HG02852 (cell line): ENCODE data around the gene LDLRAD4.

ENCODE experiments used
- ATAC-seq: cut with Tn5 transposase; IDR thresholded peaks from one replicate; pipeline ENCODE4 v1.9.1; 2021; ENCODE audit warnings: mild to moderate bottlenecking, moderate library complexity; ENCODE audit not compliant: unreplicated experiment

LDLRAD4 gene

DNA sequence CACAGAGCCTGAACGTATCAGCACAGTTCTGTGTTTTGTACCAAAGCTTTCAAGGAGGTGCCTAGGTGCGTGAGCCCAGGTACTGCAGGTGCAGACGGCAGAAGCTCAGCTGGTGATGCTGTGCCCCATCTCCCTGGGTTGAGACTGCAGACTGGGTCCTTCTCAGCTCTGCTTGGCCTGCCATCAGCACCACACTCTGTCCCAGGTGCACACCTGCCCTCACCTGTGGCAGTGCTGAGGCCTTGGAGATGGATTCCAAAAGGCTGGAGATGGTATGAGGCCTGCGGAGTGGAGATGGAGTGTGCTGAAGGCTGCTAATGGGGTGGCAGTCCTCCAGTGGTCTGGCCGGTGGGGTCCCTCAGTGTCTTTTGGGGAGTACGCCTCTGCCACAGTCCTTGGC lies 9.3 kb downstream of the LDLRAD4 start:
- ATAC-seq: no peak

DNA sequence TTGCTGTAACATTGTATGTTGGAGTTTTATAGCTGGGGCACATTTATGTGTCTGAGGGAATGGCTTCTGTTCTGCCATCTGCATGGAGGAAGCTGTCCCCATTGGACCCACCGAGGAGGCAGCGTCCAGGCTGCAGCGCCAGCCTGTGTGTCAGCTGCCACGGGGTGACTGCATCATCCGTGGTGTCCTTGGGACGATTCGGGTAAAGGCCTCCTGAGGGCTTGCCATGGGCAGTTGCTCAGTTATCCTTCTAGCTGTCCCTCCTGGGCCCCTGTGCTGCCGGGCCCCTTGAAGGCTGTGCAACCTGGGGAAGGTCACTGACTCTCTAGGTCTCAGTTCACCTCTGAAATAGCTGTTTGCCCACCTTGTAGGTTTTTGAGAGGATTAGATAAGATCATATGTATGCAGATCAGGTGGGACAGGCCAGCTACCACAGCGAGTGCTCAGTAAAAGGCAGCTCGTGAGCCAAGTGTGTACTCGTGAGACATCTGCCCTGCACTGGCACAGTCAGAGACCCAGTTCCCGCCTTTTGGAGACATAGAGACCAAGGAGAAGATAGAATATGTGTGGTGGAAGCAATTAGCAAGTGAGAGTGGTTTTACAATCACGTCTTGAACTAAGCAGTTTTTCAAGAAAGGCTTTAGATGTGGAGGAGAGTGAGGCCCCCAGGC lies 10.6 kb downstream of the LDLRAD4 start:
- ATAC-seq: no peak

DNA sequence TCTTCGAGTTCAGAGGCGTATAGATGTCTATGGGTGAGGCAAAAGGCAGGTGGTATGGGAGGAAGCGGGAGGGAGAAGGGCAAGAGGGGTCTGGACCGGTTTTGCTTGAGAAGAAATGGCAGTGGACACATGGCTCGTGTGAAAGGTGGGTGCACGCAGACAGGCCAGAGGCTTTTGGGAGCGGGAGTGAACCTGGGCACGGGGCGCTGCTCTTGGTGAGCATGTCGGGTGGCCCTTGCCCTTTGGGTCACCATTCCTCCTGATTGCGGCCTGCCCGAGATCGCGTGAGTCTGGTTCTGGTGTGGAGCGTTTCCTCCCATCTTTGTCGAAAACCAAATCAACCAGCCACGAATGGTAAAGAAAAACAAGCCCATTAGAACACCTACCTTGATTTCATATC lies 12.6 kb downstream of the LDLRAD4 start:
- no peak for ATAC-seq

DNA sequence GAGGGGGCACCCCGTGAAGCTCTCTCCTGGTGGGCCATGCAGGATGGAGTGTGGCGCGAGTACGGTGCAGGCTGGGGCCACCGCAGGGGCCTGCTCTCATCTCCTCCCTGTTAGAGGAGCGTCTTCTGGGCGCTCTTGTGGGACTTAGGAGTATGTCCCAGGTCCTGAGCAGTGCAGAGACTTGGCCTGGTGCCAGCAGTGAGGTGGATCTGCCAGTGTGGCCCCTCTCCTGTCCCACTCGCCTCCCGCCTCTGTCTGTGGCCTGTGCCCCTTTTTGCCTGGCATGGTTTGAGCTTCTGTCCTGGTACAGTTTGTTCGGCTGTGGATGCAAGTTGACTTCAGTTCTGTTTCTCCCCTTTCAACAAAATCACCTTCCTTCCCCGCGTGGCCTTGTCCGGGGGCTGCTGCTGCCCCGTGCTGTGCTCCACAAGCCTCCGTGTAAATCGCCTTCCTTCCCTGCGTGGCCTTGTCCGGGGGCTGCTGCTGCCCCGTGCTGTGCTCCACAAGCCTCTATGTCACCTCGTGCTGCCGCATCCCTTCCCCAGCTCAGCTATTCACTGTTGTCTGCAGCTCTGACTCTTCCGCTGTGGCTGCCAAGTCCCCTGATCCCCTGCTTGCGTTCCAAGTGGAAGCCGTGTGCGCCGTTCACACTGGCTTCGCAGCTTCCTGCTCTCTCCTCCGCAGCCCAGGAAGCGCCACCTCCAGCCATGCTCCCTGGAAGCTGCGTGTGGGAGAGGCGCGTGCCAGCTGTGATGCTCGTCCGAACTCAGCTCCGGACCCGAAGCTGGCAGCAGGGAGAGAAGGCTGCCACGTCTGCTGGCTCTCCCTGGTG lies 13.7 kb downstream of the LDLRAD4 start:
- ATAC-seq: no peak

DNA sequence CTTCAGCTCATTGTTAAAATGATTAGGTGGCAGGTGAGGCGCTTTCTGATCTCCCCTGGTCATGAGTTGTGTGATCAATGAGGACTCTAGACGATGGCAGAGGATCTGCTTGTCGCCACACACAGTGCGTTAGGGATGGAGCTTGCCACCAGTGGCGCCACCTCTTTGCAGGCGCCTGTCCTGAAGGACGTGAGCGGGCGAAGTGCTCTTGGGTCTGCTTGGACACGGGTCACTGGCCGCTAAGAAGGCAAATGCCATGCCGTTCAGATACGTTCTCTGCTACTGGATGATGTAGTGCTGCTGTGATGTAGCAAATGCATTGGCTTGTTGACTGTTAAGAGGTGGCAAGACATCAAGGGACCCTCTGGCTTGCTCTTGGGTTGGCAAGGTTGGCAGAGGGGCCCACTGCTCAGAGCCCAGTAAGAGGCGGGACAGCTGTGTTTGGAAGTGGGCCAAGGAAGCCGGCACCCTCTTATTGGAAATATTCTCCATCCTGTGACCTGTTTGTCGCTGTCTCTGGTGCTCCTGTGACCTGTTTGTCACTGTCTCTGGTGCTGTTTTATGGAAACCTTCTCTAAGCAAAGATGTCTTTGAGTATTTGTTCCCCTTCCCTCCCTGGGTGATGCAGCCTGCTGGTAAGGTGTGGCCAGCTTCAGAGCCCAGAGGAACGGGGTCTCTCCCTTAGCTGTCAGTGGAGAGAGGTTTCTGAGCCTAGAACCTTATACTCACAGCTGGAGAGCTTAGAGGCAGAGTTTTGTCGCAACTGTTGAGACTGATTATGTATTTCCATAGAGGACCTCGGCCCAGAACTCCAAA lies 14.6 kb downstream of the LDLRAD4 start:
- no peak for ATAC-seq

DNA sequence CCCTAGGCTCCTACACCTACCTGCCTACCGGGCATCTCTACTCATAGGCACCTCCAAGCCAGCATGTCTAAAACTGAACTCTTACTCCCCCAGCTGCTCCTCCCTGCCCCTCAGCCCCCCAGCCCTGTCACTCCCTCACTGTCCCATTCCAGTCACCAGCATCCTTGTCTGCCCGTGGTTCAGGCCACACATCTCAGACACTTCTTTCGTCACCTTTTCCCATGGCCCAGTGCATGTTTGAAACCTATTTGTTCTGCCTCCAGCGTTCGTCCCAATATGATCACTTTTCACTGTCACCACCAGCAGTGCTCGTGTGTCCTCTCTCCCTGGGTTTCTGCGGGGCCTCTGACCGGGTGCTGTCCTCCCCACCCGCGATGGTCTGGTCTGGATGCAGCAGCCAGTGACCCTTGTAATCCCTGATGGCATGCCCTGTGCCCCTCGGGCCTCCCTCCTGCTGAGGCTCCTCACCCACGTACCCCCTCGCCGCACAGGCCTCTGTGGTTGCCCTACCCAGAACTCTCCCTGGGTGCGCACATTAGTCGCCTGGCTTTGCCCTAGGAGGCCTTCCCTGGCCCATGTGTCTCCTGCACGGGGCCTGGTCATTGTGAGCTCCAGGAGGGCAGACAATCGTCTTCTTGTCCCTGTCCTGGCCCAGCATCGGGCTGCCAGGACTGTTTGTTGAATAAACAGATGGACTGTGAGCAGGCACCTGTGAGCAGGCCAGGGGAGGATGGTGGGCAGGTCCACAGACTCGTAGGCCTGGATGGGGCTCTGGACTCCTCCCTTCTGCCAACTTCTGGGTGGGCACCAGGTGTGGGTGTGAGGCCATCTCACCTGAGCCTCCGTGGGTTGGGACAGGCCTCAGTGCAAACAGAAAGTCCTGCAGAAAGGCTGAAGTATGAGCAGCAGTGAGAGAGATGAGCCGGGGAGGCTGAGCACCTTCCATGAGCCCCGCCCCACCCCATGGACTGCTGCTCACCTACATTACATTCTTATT lies 15.5 kb downstream of the LDLRAD4 start:
- ATAC-seq: no peak

DNA sequence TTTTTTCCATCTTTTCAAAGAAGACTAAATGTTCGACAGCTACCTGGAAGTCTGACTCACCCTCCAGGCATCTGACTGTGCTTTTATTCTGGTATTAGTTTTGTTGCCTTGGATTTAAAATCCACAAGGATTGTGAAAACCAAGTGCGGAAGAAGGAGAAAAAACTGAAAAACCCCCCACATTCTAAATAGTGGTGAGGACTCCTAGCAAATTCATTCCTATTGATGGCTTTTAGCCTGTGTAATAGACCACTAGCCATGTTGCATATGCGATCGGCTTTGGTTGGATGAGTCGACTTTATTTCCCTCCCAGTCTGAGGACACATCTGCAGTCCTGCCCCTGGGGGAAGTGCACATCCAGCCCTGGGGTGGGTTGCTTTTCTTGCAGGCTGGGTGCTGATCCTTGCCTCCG lies 16.9 kb downstream of the LDLRAD4 start:
- no peak for ATAC-seq

DNA sequence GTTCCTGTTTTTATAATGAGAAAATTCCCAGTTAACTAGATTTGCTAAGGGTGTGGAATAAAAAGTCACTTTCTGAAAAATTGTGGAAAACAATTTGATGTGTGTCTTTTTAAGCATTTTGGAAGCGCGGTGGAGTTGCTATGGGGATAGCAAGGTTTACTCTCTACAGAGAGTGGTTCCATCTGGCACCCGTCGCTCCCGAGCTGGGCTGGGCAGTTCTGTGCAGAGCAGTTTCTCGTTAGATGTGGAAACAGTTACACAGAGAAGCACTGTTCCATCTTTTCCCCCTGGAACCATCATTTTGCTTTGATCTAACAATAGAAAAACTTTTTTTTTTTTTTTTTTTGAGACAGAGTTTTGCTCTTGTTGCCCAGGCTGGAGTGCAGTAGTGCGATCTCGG lies 17.4 kb downstream of the LDLRAD4 start:
- ATAC-seq: no peak

DNA sequence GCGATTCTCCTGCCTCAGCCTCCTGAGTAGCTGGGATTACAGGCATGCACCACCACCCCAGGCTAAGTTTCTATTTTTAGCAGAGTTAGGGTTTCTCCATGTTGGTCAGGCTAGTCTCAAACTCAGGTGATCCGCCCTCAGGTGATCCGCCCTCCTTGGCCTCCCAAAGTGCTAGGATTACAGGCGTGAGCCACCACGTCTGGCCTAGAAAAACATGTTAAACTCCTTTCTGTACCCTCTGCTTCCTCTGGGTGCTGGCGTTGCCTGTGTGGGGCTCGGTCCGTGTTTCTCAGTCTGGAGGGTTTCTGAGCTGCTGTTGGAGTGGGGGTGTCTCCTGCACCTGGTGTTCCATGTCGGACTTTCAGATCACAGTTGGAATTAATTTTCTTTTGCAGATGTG lies 17.9 kb downstream of the LDLRAD4 start:
- no peak for ATAC-seq

DNA sequence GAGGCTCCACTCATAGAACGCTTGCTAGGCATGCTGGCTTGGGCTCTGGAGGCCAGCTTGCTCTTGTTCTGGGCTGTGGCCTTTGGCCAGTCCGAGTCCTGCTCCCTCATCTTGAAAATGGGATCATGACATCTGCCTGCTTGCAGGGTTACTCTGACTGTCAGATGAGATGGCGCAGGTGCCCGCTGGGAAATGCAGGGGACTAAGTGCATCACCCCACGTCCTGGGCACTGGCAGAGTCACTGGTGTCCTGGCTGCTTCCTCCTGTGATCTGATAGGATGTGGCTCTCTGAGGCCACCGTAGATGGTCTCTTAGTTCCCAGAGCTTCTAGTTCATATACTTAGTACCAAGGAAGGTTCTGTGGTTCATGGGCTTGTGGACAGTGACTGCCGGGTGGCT lies 18.5 kb downstream of the LDLRAD4 start:
- ATAC-seq: no peak

DNA sequence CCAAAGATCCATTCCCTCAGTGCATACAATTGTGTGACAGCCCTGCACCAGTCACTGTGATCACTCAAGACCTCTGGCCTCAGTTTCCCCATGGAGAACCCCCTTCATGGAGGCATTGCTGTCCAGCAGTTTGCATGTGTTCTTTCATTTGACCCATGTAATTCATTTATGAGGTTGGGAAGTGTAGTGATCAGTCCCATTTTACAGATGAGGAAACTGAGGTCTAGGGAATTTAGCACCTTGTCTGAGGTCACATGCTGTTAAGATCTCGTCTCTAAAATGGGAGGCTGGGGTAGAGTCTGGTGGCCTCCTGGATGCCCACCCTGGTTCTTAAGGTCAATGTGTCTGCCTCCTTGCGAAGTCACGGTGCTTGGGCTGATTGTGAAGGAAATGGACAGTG lies 19.1 kb downstream of the LDLRAD4 start:
- ATAC-seq: no peak

DNA sequence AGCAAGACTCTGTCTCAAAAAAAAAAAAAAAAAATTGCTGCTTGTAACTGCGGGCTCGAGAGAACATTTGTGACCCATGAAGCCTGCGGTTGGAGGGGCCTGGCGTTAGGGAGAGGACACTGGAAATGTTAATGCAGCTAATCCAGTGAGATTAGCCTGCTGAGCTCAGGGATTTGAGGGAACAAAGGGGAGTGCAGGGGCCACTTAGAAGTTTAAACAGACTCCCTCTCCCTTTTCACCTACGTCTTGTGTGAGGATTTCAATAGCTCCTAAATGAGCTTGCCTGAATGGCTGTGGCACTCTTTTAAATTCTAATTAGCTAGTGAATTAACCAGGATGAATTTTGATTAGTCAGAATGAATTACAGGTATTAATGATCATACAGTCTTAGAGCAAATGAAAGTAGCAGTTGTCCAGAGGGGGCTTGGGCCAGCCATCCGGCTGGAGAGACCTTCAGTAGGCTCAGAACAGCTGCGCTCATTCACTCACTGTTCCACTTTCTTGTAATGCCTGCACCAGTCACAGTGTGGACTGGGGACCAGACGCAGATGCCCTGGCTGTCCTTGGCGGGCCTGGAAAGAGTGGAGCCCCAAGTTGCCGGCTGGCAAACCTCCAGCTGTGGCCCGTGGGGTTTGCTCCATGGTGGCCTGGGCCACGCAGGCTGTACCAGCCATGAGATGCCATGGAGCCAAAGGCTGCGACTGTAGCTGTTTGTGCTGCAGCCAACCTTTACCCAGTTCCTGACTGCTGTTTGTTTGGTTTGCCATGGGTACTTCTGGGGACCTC lies 20.8 kb downstream of the LDLRAD4 start:
- no peak for ATAC-seq

DNA sequence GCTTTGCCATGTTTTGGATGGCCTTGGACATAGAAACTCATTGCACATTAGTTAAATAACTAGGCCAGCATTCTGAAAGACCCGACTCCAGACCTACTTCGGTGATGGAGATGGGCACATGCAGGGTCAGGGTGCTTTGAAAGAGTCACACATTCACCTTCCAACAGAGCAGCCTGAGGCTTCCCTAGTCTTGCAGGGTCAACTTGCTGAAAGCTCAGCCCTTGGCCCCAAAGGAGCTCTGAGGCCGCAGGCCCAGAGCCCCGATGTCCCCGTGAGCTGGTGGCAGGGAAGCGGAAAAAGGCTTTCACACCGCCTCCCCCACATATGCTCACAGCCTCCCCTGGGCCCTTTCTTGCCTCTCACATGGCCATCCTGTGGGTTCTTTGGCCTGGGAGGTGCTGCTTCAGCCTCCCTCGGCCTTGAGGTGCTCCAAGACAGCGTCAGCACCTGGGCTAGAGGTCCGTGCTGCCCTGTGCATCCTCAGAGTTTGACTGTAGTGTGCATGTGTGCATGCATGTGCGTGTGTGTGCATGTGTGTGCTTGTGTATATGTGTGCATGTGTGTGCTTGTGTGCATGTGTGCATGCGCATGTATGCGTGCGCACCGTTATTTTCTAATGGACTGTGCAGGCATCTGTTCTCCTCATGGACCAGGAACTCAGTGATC lies 21.6 kb downstream of the LDLRAD4 start:
- ATAC-seq: no peak

DNA sequence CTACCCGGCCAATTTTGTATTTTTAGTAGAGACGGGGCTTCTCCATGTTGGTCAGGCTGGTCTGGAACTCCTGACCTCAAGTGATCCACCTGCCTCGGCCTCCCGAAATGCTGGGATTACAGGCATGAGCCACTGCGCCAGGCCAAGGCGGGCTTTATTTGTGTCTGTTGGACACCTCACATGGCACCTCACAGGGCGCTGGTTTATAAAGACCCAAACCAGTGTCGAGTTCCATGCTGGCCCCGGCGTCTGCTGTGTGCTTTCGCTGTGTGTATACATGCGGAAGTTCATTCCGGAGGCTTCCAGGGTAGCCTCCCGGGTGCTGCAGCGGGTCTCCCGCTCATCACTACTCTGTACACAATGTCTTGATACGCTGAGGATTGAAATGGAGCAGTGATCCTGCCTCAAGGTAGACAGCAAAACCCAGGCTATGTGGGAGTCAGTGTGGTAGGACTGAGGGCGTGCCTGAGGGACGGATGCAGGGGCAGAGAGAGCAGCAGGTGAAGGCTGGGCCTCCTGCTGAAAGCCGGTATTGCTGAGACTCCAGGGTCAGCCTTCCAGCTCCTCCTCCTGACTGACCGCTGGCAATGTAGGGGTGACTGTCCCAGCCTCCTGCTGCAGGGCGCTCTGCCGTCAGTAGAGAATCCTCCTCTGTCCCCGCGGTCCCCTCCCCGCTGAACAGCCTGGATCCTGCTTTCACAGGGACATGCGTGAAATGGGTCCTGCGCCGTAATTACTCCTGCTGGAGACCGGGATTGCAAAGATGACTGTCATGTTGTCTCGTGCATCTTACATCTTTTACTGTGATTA lies 22.7 kb downstream of the LDLRAD4 start:
- ATAC-seq: no peak

DNA sequence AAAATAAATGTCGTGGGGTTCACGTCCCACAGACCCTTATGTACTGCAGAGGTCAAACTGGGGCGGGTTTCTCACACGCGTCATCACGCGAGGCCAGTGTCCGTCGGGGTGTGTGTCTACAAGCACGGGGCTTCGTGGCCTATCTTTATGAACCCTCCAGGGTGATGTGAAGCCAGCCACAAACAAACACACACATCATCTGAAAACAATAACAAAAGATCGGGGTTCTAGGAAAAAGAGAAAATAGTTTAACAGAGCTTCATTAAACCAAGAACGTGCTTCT lies 23.3 kb downstream of the LDLRAD4 start:
- ATAC-seq: no peak

DNA sequence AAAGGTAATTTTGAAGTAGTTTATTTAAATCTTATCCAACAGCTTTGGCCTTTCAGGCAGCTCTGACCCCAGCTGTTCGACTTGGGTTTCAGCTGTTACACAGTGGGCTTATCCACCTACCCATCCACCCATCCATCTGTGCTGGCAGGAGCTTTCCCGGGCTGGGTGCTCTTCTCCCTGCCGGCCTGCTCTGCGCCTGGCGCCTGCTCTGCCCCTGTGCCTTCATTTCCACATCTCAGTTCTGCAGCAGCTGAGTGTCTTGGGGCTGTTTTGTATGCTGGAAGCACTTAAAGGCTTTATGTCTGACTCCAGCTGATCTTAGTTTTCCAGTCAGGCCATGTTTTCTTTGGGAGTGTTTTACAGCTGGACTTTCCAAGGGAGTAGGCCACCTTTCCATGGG lies 24.2 kb downstream of the LDLRAD4 start:
- ATAC-seq: no peak

DNA sequence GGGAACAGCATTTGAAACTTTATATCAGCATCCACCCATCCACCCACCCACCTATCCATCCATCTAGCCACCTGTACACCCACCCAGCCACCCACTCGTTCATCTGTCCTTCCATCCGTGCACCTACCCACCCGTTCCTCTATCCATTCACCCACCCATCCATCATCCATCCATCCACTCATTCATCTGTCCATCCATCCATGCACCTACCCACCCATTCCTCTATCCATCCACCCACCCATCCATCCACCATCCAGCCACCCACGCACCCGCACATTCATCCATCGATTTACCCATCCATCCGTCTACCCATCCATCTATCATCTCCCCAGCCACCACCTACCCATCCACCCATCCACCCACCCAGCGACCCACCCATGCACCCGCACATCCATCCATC lies 24.8 kb downstream of the LDLRAD4 start:
- no peak for ATAC-seq

DNA sequence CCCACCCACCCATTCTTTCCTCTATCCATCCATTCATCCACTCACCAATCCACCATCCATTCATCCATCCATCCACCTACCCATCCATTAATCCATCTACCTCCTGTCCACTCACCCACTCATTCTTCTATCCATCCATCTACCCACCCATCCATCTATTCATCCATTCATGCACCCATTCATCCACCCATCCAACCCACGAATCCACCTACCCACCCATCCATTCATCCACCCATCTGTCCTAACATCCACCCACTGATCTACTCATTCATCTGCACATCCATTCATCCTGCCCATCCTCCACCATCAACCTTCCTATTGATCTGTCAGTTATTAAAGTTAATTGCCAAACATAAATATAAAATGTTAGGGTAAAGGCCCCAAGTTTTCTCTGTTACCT lies 25.6 kb downstream of the LDLRAD4 start:
- ATAC-seq: no peak
